Pancreas (tissue), 10 donors: Measurements from ENCODE around the gene RGL1. TPM values are rescaled to one million over a fixed set of nuclear protein-coding genes. Genes with fewer than 3 reads are reported as not detected.

ENCODE experiments used
- ATAC-seq, 4 donors: fragments of 200-7000 bp; cut with Tn5 transposase; one replicate each; pipeline versions ENCODE4 v1.8.0 to v1.9.1; 2020; ENCODE audit warnings: mild to moderate bottlenecking in 4 of 4, moderate library complexity in 4 of 4
- DNase-seq, 6 donors: peaks; one replicate each; pipeline ENCODE4 v3.0.0-alpha.2; 2020
- FAIRE-seq: peaks from 2 replicates; lab custom pipeline; 2012; peaks lifted over from hg19 to GRCh38; lab: Jason Lieb, UNC
- H3K27ac ChIP-seq, 4 donors: fragments of 200-600 bp; sonication (generic); 1 replicate in 3 of 4; 2 replicates in 1 of 4; pipeline versions ENCODE4 v1.5.0 to v1.8.0; 2020
- H3K27me3 ChIP-seq, 4 donors: fragments of 200-600 bp; one replicate each; pipeline ENCODE4 v1.8.0; 2021
- H3K36me3 ChIP-seq, 3 donors: fragments of 200-600 bp; sonication (generic) in 1 of 3; one replicate each; pipeline versions ENCODE4 v1.5.0 to v1.8.0; 2020 to 2021
- H3K4me1 ChIP-seq, 3 donors: fragments of 200-600 bp; one replicate each; pipeline ENCODE4 v1.8.0; 2021
- H3K4me3 ChIP-seq, 4 donors: fragments of 200-600 bp; sonication (generic) in 2 of 4; one replicate each; pipeline versions ENCODE4 v1.5.0 to v1.8.0; 2020 to 2021
- H3K9me3 ChIP-seq, 4 donors: fragments of 200-600 bp; one replicate each; pipeline ENCODE4 v1.8.0; 2021
- CTCF ChIP-seq, 4 donors: fragments of 200-600 bp; sonication (generic) in 3 of 4; IDR thresholded peaks; one replicate each; pipeline versions ENCODE4 v1.5.0 to v1.8.0; 2021; ENCODE audit warnings: antibody characterized with exemption in 4 of 4
- WGBS, 2 donors: extraction: QIAGEN DNeasy Blood & Tissue Kit; methylation state at CpG; one replicate each; pipeline ENCODE4 v1.1.7; 2013; 5-methylcytosine and 5-hydroxymethylcytosine counted together
- intact Hi-C, 3 donors: fragments of 100-400 bp; cut with DNase I; formaldehyde crosslinking; loops; one replicate each; pipeline versions ENCODE4 v1.11.1 to v1.14.2; 2022
- polyA plus RNA-seq, 2 donors: library from polyadenylated mRNA; stranded (reverse); fragments of 200-250 nt; gene quantifications; one replicate each; pipeline ENCODE4 v1.2.3, GENCODE V29; 2013
- total RNA-seq, 6 donors: library from RNA; stranded (reverse); fragmentation: NEBNext Ultra II Directional in 4 of 6; extraction: Animal tissue kit (Norgen Biotek cat#: 25700) in 4 of 6; gene quantifications; one replicate each; pipeline versions ENCODE4 v1.2.1 to v1.2.4, GENCODE V29; 2021 to 2023
- donor health status: healthy with polysubstance abuse.
- donor health status: DM: no; HTN: no; CAD: no; lungs with moderate emphysema.
- donor health status: DM: no; HTN: no; CAD: no.
- donor health status: control.
- donor health status: control.
- donor health status: Bipolar disorder and iron deficiency.
- donor health status: DM: yes; HTN: yes; CAD: no.
- donor health status: DM: no; HTN: no; CAD: no.
- donor health status: DM: no; HTN: no; CAD: no.
- donor health status: DM: yes; HTN: yes; CAD: no.

The RGL1 gene
- total and polyA plus RNA-seq, 8 donors = 2.8 to 9.1 (median 5.0) TPM

GRCh38 chr1:183941001-183941400 lies 136.1 kb downstream of the RGL1 start:
- H3K36me3 ChIP-seq = no peaks in the 10 kb centered on the region
- FAIRE-seq (no peak), DNase-seq (no peak), ATAC-seq (no peak)
- WGBS, 2 donors = 87 to 93% methylated on average over 5 of the region's 5 CpGs
- no peak for TF ChIP-seq CTCF (IDR thresholded peaks at IDR 0.05)
- H3K4me1 ChIP-seq = no peaks in the 10 kb centered on the region
- no peak overlapping the region for H3K4me3 ChIP-seq
- no peaks in the 10 kb centered on the region for H3K27me3 ChIP-seq
- intact Hi-C loops = no loop called here
- no peak overlapping the region for H3K27ac ChIP-seq
- no peaks in the 10 kb centered on the region for H3K9me3 ChIP-seq

- 69 to 76% methylated on average over 5 of the region's 5 CpGs for WGBS, 2 donors
- DNase-seq (no peak), FAIRE-seq (no peak), ATAC-seq (peak in 3 of 4 donors; percentile 29 to 72 (median 46))
- no peaks in the 10 kb centered on the region for H3K4me1 ChIP-seq
- H3K27me3 ChIP-seq = no peaks in the 10 kb centered on the region
- TF ChIP-seq CTCF (IDR thresholded peaks at IDR 0.05) = no peak
- intact Hi-C loops = no loop called here
- no peak overlapping the region for H3K27ac ChIP-seq
- no peaks in the 10 kb centered on the region for H3K36me3 ChIP-seq
- H3K9me3 ChIP-seq = no peaks in the 10 kb centered on the region
- H3K4me3 ChIP-seq = no peak overlapping the region
Observed at GRCh38 chr1:183942933-183943693, 138.2 kb downstream of the RGL1 start.

DNA sequence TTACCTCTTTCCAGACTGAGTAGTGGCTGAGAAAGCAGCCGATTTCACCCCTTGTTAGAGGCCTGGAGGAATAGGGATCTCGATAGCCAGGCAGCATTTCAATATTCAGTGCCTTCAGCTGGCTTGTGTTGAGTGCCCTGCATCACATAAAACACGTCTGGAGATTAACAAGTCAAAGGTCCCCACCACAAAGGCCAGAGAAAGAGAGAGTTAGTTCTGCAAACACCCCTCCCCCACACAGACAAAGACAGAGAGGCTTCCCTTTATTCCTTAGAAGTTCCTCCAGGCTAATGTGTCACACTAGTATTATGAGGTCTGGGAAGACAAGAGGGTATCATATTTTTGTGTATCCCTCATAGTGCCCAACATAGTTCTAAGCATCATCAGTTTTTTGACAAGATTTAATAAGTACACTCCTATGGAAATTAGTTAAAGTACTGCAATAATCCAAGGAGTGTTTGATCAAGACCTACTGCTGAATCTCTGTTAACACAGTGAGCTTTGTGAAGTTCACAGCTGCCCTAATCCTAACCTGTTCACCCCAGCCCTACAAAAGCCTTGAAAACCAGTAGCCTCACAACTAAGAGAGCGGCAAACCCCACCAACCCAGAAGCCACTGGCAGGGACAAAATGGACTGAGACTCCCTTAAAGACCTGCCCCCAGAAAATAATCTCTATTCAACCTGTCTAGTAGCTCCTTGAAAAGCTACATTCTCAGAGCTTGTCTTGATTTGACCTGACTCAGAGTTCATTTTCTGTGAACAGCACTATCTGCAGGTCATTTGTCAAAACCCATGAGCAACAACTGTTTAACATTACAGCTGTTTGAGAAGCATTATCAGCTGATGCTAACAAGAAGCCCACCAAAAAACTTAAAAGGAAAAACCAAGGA lies 140.8 kb downstream of the RGL1 start:
- Histone ChIP-seq H3K4me3 (no peak overlapping the region), H3K9me3 (no peaks in the 10 kb centered on the region), H3K27me3 (no peaks in the 10 kb centered on the region), H3K4me1 (no peaks in the 10 kb centered on the region), H3K36me3 (no peaks in the 10 kb centered on the region), H3K27ac (no peak overlapping the region)
- peak in 1 of 4 donors; percentile 35 for ATAC-seq
- intact Hi-C loops = no loop called here
- WGBS, 2 donors = 78 to 79% methylated on average over 4 of the region's 4 CpGs
- DNase-seq = no peak
- no peak for TF ChIP-seq CTCF (IDR thresholded peaks at IDR 0.05)
- no peak for FAIRE-seq

- no peak for TF ChIP-seq CTCF (IDR thresholded peaks at IDR 0.05)
- no peak overlapping the region for H3K4me3 ChIP-seq
- no peaks in the 10 kb centered on the region for H3K27me3 ChIP-seq
- no peaks in the 10 kb centered on the region for H3K9me3 ChIP-seq
- no peaks in the 10 kb centered on the region for H3K36me3 ChIP-seq
- no peaks in the 10 kb centered on the region for H3K4me1 ChIP-seq
- intact Hi-C loops = no loop called here
- no peak overlapping the region for H3K27ac ChIP-seq
- no peak for DNase-seq
- FAIRE-seq = no peak
- WGBS, 2 donors = 88 to 93% methylated on average over 1 of the region's 1 CpG
- ATAC-seq = no peak
Observed at GRCh38 chr1:183946320-183946613, 141.3 kb downstream of the RGL1 start.
